GM18502 (cell line): Measurements from ENCODE around the gene GSG1.
"Not testable (repeated sequence)": the region's sequence is repeated elsewhere in the genome, so short reads cannot be mapped to it uniquely, and the experiment has no call there.

Source experiments
- ATAC-seq: cut with Tn5 transposase; IDR thresholded peaks from one replicate; pipeline ENCODE4 v1.9.1; 2021; ENCODE audit warnings: mild to moderate bottlenecking; ENCODE audit not compliant: unreplicated experiment, poor library complexity

Gene GSG1

GRCh38 chr12:13066459-13066858, 37.0 kb downstream of the GSG1 start:
- no peak for ATAC-seq

- no peak for ATAC-seq
Measured at GRCh38 chr12:13066014-13066413, 37.5 kb downstream of the GSG1 start.

- ATAC-seq: no peak
Measured at GRCh38 chr12:13062669-13063068, 40.8 kb downstream of the GSG1 start.

DNA sequence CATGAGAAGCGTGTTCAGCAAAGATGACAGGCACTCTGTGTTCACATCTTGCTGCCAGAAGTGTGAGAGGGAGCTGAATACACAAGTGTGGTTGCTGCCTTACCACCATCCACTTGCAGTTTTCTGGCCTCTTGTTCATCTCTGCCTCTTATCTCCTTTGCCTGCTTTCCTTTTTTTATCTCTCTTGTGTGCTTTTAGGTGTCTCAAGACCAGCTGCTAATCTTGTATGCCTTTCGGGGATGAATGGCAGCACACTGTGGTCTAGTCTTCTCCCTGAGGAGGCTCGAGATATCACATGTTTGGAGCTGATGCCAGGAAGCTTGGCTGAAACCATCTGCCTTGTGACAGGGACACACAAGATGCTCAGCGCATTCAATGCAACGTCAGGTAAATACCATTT, 42.1 kb downstream of the GSG1 start:
- no peak for ATAC-seq

DNA sequence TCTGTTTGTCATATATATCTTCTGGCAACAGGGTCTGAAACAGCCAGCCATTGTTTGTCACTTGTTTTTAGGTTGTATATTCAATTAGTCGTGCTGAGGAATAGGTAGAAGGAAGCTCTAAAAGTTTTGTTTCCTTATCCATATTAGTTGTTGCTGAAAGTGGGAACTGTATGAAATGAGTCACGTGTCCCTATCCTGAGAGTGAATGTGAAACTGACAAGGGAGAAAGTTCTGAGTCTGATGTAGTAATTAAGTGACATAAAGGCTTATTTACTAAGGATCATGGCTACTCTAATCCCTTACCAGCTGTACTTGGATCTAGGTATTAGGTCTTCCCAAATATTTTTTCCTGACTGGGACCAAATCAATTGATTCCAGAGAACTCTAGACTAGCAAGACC, 42.9 kb downstream of the GSG1 start:
- ATAC-seq: no peak

DNA sequence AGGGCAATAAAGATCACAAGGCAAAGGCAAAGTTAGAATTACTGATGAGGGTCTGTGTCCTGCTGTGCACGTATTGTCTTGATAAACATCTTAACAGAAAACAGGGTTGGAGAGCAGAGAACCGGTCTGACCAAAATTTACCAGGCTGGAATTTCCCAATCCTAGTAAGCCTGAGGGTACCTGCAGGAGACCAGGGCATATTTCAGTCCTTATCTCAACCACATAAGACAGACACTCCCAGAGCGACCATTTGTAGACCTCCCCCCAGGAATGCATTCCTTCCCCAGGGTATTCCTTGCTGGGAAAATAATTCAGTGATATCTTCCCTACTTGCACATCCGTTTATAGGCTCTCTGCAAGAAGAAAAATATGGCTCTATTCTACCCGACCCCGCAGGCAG, 49.9 kb downstream of the GSG1 start:
- ATAC-seq: not testable (repeated sequence)

GRCh38 chr12:13052421-13052820, 51.0 kb downstream of the GSG1 start:
- ATAC-seq: no peak

DNA sequence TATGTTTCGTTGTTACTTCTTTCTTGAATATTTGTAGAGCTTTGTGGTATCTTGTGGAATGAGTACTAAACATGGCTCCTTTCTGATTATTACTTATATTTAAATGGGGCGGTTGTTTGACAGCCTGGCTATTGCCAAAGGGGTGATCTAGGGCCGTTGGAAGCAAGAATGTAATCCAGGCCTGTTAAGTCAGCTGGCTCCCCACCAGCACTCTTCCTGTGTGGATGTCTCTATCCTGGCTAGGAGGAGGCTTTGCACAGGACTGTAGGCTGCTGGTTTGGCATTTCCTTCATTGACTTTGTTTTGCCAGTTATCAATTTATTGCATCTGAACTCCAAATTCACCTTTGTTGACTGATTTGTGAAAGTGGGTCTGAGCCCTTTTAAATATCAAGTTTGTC, 53.7 kb downstream of the GSG1 start:
- no peak for ATAC-seq

DNA sequence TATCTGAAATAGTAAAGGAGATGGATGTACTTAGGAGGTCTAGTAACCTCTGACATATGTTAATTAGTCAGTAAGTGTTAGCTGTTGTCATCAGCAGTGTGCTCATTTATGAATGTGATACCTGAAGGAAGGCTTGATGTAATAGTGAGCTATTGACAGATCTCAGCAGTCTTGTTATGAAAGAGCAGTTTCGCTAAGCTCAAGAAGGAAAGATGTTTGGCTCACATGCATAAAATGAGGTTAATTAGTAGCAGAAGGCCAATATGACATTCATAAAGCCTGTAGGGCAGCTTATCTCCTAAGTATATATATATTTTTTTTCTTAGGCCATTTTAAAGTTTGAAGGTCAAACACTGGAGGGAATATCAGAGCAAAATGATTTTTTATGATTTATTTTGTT, 56.5 kb downstream of the GSG1 start:
- ATAC-seq: no peak

DNA sequence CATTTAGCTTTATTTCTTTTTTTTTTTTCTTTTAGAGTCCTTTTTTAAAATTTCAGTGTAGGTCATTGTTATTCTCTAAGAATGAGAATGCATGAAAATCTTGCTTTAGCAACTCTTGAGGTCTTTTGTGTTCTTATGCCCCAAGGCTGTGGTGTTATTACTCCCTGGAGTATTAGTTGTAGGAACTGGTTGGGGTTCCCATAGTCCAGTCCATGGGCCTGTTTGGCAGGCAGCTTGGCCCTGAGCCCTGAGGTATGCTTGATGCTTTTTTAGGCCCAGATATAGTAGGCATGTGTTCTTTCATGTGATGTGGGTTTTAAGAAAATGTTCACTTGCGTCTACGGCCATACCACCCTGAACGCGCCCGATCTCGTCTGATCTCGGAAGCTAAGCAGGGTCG, 57.7 kb downstream of the GSG1 start:
- ATAC-seq: no peak

- no peak for ATAC-seq
Measured at GRCh38 chr12:13044906-13045299, 58.6 kb downstream of the GSG1 start.

GRCh38 chr12:13044002-13044905, 59.2 kb downstream of the GSG1 start, which contains the start of gene FAM234B:
TSS of gene FAM234B (plus strand) at chr12:13044381. CDS start at chr12:13044404, 23 bp downstream.
- ATAC-seq: peak; percentile 93

- ATAC-seq: no peak
Measured at GRCh38 chr12:13042666-13043230, 60.7 kb downstream of the GSG1 start.

DNA sequence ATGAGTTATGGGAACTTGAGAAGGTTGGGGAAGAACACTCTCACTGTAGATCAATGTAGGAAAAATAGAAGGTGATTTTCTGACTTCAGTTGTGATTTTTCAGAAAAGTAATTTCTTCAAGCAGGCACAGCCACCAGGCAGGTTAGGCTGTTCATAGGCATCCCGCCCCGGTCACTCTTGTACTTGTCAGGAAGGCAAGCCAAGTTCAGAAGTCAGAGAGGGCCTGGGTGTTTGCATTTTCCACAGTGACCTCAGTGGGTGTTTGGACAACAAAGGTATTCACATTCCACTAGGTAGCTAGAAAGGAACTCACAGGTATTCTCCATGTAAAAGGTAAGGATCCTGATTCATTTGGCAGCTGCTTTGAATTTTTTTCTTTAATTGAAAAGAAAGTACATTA, 62.2 kb downstream of the GSG1 start:
- no peak for ATAC-seq

DNA sequence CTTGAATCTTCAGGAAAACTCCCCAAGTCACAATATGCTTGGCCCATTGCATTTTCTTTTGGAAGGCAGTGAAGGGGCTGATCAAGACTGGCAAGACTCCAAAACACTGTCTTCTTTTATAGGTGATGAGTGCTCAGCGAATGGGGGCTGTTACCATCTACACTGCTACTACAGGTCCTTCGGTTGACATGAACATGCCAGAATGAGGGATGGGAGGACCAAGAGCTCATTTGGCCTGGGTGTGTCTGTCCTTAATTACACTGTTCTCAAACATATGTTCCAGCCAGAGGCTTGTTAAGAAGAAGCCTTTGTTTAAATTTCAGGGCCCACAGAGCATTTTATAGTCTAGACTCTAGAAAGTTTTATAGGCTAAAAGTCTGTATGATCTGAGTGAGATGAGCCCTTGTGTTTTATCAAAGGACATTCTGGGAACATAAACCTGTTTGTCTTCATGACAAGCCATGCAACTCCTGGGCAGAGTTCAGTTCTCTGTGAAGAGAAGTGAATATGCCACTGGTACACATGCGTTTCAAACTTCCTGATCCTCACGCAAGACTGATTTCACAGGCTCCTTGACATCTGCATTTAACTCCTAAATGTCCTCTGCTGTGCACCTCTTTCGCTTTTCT, 64.0 kb downstream of the GSG1 start:
- ATAC-seq: no peak

DNA sequence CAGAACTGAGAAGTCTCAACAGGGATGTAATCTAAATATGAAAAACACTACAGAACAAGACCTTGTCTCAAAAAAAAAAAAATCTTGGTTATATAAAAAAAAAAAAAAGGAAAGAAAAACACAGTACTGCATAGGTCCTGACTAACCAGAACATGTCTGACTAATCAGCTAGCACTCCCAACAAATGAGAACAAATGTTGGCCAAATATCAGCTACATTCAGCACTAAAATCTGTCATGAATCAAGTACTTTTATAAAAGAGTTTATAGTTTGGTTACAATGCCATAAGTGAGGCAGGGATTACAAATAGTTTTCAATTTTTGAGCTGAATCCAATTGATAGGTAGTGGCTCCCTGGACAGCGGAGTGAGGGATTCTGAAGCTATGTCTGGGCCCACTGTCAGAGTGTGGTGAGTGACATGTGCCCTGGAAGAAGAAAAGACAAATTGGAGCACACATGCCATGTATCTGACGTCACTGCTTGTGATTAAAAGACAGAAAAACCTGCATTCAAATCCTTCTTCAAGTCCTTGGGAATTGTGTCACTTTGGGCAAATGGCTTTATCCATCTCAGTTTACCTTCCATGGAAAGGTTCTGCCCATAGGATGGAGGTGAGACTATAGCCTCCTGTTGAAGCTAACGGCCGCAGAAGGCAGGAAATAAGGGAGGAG, 64.8 kb downstream of the GSG1 start:
- ATAC-seq: no peak

GRCh38 chr12:13036881-13037280, 66.6 kb downstream of the GSG1 start:
- ATAC-seq: no peak

DNA sequence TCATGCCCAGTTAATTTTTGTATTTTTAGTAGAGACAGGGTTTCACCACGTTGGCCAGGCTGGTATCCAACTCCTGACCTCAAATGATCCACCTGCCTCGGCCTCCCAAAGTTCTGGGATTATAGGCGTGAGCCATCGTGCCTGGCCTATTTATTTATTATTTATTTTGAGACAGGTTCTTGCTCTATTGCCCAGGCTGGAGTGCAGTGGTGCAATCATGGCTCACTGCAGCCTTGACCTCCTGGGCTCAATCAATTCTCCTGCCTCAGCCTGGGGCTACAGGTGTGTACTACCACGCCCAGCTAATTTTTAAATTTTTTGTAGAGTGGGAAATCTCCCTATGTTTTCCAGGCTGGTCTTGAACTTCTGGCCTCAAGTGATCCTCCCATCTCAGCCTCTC, 68.1 kb downstream of the GSG1 start:
- ATAC-seq: not testable (repeated sequence)
